Activated CD4-positive, alpha-beta T cell treated with anti-CD3 and anti-CD28 coated beads, Interleukin-2, amount 10 ng/mL, durations not matched to agents 7 days and 5 days (primary cell): ENCODE data around the gene CYTH1. TPM values are rescaled to one million over a fixed set of nuclear protein-coding genes. Genes with fewer than 3 reads are reported as not detected.

Source experiments
- CTCF ChIA-PET: fragments of 350-600 bp; sonication (Branson Sonifier 250); formaldehyde crosslinking; loops from one replicate; lab custom pipeline; 2021; ENCODE audit warnings: antibody characterized with exemption; lab: Charles Lee
- POLR2A ChIA-PET: fragments of 350-600 bp; sonication (Branson Sonifier 250); formaldehyde crosslinking; loops from one replicate; lab custom pipeline; 2021; ENCODE audit warnings: antibody characterized with exemption; lab: Charles Lee
- DNase-seq: peaks from one replicate; pipeline ENCODE4 v3.0.0-alpha.2; 2020
- H3K27ac Mint-ChIP-seq: one replicate; pipeline ENCODE4 v1.8.0; 2021; ENCODE audit warnings: mild to moderate bottlenecking, moderate library complexity, mixed read lengths
- H3K27me3 Mint-ChIP-seq: one replicate; pipeline ENCODE4 v1.8.0; 2021; ENCODE audit warnings: mixed read lengths
- H3K36me3 Mint-ChIP-seq: one replicate; pipeline ENCODE4 v1.8.0; 2021; ENCODE audit warnings: low read depth, mixed read lengths
- H3K4me1 Mint-ChIP-seq: one replicate; pipeline ENCODE4 v1.8.0; 2021; ENCODE audit warnings: mixed read lengths
- H3K4me3 Mint-ChIP-seq: one replicate; pipeline ENCODE4 v1.8.0; 2021; ENCODE audit warnings: mild to moderate bottlenecking, moderate library complexity, mixed read lengths
- H3K9me3 Mint-ChIP-seq: one replicate; pipeline ENCODE4 v1.8.0; 2021; ENCODE audit warnings: mixed read lengths
- total RNA-seq, 2 experiments: library from RNA; stranded (reverse); gene quantifications; one replicate each; pipeline ENCODE4 v1.2.3, GENCODE V29; 2021

The CYTH1 gene
- total RNA-seq, 2 experiments from 2014 or later, result 244 to 251 TPM

DNA sequence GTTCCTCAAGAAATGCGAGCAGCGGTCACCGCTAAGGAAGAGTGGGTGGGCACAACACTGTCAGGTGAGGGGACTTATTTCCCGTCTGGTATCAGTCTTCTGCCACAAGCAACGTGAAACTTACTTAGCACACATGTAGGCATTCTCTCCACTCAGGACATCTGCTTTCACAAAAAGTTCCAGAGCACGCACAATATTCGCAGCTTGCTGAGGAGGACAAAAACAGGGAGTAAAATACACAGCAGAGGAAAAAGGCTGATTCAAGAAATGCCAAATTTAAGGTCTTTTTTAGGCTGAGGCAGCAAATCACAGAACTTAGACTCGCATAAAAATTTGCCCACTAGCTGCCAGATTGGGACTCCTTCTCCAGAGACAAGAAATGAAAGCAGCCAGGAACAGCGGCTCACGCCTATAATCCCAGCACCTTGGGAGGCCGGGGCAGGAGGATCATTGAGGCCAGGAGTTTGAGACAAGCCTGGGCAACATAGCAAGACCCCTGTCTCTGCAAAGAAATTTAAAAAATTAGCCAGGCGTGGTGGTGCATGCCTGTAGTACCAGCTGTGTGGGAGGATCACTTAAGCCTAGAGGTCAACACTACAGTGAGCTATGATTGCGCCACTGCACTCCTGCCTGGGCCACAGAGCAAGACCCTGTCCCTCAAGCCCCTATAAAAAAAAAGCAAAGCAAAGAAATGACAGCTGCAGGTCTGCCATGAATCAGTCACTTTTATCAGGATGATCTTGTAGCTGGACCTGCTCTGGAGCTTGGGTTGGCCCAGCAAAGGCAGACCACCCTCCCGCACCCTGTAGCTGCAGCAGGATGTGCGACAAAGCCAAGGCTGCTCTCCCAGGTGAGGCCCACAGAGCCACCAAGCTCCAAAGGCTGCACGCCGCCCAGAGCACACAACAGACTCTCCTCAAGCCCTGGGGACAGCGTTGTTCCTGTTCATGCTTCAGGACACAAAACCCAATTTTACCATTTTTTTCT lies 38.0 kb upstream of the CYTH1 start:
- CTCF ChIA-PET, result interaction anchor here (1.1 to 5.1 kb wide), 10 partner anchors 9 to 103 kb away, joined by 3 to 16 read pairs (median 4); no protein-coding TSS in a partner anchor
- Mint-ChIP-seq H3K4me3 (peak overlapping the region; percentile 65), H3K36me3 (peaks cover 84% of the 10 kb centered on the region), H3K27me3 (no peaks in the 10 kb centered on the region), H3K9me3 (no peaks in the 10 kb centered on the region), H3K4me1 (peaks cover 75% of the 10 kb centered on the region), H3K27ac (peak overlapping the region; percentile 91)
- POLR2A ChIA-PET, result interaction anchor here (1.2 kb wide), 1 partner anchor 15 kb away, joined by 8 read pairs; no protein-coding TSS in a partner anchor
- DNase-seq, result no peak

DNA sequence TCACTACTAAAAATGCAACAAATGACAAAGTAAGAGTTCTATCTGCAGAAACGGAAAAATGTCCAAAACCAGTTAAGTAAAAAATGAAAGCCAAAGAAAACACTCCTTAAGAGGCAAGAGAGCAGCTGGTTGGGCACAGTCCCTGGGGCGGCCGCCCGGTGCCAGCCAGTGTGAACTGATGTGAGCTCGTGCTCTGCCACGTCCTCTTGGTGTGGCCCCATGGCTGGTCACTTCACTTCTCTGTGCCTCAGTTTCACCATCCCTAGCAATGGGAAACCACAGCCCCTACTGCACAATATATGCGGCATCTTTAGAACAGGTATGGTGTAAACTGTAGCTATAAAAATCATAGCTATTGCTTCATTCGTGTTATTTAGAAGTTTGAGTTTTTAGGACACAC lies 37.3 kb upstream of the CYTH1 start:
- CTCF ChIA-PET, result interaction anchor here (0.5 to 5.1 kb wide), 11 partner anchors 10 to 84 kb away, joined by 3 to 16 read pairs (median 4); no protein-coding TSS in a partner anchor
- Mint-ChIP-seq H3K36me3 (peaks cover 85% of the 10 kb centered on the region), H3K27me3 (no peaks in the 10 kb centered on the region)

DNA sequence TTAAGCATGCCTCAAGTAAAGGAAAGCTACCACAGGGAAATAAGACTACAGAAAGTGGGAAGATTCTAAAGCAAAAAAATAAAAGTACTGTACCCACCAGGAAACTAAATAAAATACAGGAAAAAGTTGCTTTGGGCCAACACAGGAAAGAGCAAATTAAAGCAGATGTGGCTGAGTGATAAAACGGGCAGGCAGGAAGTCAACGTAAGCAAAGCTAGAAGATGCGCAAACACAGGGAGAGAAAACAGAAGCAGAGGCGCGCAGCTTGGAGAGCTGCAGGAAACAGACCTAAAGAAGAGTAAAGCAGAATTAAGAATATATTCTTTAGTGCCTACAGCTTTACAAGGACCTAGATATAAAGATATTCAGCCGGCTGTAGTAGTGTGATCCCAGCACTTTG lies 36.9 kb upstream of the CYTH1 start:
- Mint-ChIP-seq H3K36me3 (peaks cover 85% of the 10 kb centered on the region), H3K27me3 (no peaks in the 10 kb centered on the region), H3K4me3 (peak overlapping the region; percentile 65), H3K4me1 (peaks cover 66% of the 10 kb centered on the region), H3K27ac (peak overlapping the region; percentile 91), H3K9me3 (no peaks in the 10 kb centered on the region)
- POLR2A ChIA-PET, result interaction anchor here (0.6 to 1.2 kb wide), 2 partner anchors 14 to 69 kb away, joined by 5 to 8 read pairs; no protein-coding TSS in a partner anchor
- CTCF ChIA-PET, result interaction anchor here (0.5 to 5.1 kb wide), 11 partner anchors 10 to 83 kb away, joined by 3 to 16 read pairs (median 4); no protein-coding TSS in a partner anchor
- DNase-seq, result peak; percentile 80

More for the DNA sequence above, 37.3 kb upstream of the CYTH1 start:
- POLR2A ChIA-PET, result interaction anchor here (0.6 to 1.2 kb wide), 2 partner anchors 14 to 68 kb away, joined by 5 to 8 read pairs; no protein-coding TSS in a partner anchor
- DNase-seq, result no peak
- Mint-ChIP-seq H3K4me3 (peak overlapping the region; percentile 65), H3K9me3 (no peaks in the 10 kb centered on the region), H3K4me1 (peaks cover 69% of the 10 kb centered on the region), H3K27ac (peak overlapping the region; percentile 91)

DNA sequence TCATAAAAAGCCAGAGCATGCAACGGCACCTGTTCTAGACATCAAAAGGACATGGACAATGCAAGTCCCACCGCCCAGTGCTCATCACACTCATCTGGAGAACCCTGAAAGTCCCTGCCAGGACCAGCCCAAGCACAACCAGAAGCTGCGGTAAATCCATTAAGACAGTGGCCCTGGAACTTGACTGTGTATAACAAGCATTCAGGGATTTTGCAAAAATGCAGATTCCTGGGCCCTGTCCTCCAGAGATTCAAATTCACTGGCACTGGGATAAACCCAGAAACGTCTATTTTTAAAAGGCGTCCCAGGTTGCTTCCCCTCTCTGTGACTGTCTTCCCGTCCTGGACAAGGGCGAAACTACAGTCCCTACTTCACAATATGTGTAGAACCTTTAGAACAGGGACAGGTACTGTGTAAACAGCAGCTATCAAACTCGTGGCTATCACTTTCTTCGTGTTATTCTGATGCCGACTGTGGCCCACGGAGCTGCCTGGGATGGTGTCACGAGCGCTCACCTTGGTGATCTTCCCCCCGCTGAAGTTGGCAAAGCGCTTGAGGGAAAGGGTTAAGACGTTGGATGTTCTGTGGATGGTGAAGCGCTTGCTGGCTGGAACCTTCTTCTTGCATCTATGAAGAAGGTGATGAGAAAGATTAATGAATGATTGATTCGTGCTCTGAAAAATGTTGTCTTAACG lies 36.2 kb upstream of the CYTH1 start:
- ChIA-PET CTCF (interaction anchor here (0.9 to 5.1 kb wide), 6 partner anchors 11 to 33 kb away, joined by 3 to 16 read pairs (median 4); no protein-coding TSS in a partner anchor), POLR2A (no interaction called here)
- Mint-ChIP-seq H3K4me3 (peak overlapping the region; percentile 65), H3K27ac (peak overlapping the region; percentile 91), H3K27me3 (no peaks in the 10 kb centered on the region), H3K36me3 (peaks cover 82% of the 10 kb centered on the region), H3K4me1 (peaks cover 66% of the 10 kb centered on the region), H3K9me3 (no peaks in the 10 kb centered on the region)
- no peak for DNase-seq

DNA sequence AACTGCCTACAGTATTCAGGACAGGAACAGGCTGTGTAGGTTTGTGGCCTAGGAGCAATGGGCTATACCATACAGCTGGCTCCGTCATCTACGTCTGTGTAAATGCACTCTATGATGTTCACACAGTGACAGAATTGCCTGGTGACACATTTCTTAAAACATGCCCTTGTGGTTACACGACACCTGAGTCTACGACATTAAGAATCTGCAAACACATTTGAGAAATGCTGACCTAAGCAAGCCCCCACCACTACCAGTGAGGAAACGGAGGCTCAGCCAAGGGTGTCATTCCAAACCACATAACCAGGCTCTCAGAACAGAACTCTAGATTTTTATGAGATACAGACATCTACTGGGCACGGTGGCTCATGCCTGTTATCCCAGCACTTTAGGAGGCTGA lies 35.0 kb upstream of the CYTH1 start:
- DNase-seq, result peak; percentile 79
- H3K4me3 Mint-ChIP-seq, result peak overlapping the region; percentile 47
- ChIA-PET CTCF (interaction anchor here (5.1 kb wide), 1 partner anchor 9 kb away, joined by 16 read pairs; no protein-coding TSS in a partner anchor), POLR2A (interaction anchor here (0.6 kb wide), 1 partner anchor 162 kb away, joined by 3 read pairs; no protein-coding TSS in a partner anchor)
- peak overlapping the region; percentile 91 for H3K27ac Mint-ChIP-seq
- peaks cover 62% of the 10 kb centered on the region for H3K4me1 Mint-ChIP-seq
- peaks cover 80% of the 10 kb centered on the region for H3K36me3 Mint-ChIP-seq
- H3K9me3 Mint-ChIP-seq, result no peaks in the 10 kb centered on the region
- H3K27me3 Mint-ChIP-seq, result no peaks in the 10 kb centered on the region

DNA sequence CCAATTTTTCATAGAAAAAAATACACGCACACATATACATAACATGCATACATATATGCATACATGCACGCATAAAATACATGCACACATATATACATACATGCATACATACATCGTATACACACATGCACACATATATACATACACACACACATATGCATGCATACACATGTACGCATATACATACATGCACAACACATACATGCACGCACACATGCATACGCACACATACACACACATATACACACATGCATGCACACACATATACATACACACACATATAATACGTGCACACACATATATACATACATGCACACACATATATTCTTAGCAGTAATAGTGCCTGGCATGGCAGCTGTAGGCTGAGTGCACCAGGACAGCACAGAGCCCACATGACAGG lies 33.6 kb upstream of the CYTH1 start:
- Mint-ChIP-seq H3K4me3 (no peak overlapping the region), H3K36me3 (peaks cover 81% of the 10 kb centered on the region)

DNA sequence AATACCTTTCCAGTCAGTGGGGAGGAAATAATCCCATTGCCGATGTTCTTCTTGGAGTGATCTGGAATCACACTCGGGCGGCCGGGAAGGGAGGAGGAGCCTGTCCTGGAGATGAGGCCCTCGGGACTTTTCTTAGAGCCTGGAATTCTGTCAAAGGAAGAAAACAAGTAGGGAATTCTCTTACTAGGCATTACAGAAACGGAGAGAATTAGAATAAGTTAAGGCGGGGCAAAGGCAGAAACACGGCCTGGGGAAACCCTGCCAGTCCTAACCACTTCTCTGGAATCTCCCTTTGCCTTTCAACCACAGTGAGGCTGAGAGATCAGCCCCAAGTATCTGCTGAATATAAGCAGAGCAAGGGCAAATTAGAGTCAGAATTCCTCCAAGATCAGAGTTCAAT lies 30.8 kb upstream of the CYTH1 start:
- Mint-ChIP-seq H3K4me3 (no peak overlapping the region), H3K36me3 (peaks cover 76% of the 10 kb centered on the region), H3K4me1 (peaks cover 33% of the 10 kb centered on the region), H3K9me3 (no peaks in the 10 kb centered on the region), H3K27ac (no peak overlapping the region), H3K27me3 (no peaks in the 10 kb centered on the region)
- no peak for DNase-seq
- ChIA-PET CTCF (no interaction called here), POLR2A (no interaction called here)

More for the DNA sequence above, 33.6 kb upstream of the CYTH1 start:
- no peaks in the 10 kb centered on the region for H3K27me3 Mint-ChIP-seq
- ChIA-PET POLR2A (interaction anchor here (0.6 kb wide), 1 partner anchor 96 kb away, joined by 6 read pairs; no protein-coding TSS in a partner anchor), CTCF (no interaction called here)
- no peak for DNase-seq
- H3K27ac Mint-ChIP-seq, result peak overlapping the region; percentile 19
- H3K4me1 Mint-ChIP-seq, result peaks cover 55% of the 10 kb centered on the region
- H3K9me3 Mint-ChIP-seq, result no peaks in the 10 kb centered on the region

DNA sequence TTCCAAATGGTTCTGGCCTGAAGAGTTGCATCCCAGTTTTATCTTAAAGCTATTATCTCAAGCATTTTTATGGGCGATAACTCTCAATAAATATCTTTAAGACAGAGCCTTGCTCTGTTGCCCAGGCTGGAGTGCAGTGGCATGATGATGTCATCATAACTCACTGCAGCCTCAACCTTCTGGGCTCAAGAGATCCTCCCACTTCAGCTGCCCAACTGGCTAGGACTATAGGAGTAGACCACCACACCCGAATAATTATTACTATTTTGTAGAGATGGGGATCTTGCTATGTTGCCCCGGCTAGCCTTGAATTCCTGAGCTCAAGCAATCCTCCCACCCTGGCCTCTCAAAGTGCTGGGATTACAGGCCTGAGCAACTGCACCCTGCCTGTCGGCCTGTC lies 26.1 kb upstream of the CYTH1 start:
- Mint-ChIP-seq H3K27ac (peak overlapping the region; percentile 58), H3K27me3 (no peaks in the 10 kb centered on the region), H3K9me3 (no peaks in the 10 kb centered on the region), H3K36me3 (peaks cover 82% of the 10 kb centered on the region), H3K4me1 (peaks cover 52% of the 10 kb centered on the region), H3K4me3 (no peak overlapping the region)
- DNase-seq, result no peak
- CTCF ChIA-PET, result interaction anchor here (2.3 kb wide), 1 partner anchor 10 kb away, joined by 16 read pairs; no protein-coding TSS in a partner anchor
- POLR2A ChIA-PET, result interaction anchor here (0.6 kb wide), 1 partner anchor 18 kb away, joined by 5 read pairs; no protein-coding TSS in a partner anchor

DNA sequence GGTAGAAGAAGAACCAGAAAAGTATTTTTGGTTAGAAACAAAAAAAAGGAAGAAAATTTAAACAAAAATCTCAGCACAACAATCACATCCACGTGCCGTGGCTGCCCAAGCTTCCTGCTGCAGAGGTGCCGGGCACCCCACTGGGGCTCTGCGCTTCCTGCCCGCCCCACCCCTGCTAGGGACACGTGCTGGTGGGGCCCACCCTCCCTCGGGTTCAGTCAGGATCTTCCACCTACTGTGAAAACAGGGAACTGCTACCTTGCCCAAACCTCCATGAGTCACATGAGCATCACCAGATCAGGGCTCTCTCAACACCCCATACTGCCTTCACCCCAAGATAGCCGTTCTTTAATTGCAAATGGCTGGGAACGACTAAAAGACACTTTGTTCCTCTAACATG lies 24.4 kb upstream of the CYTH1 start:
- CTCF ChIA-PET, result interaction anchor here (1.1 to 2.3 kb wide), 3 partner anchors 12 to 38 kb away, joined by 3 to 16 read pairs (median 5); no protein-coding TSS in a partner anchor
- DNase-seq, result peak; percentile 74
- peak overlapping the region; percentile 90 for H3K27ac Mint-ChIP-seq
- peaks cover 79% of the 10 kb centered on the region for H3K36me3 Mint-ChIP-seq
- no peaks in the 10 kb centered on the region for H3K9me3 Mint-ChIP-seq
- H3K4me3 Mint-ChIP-seq, result peak overlapping the region; percentile 28
- POLR2A ChIA-PET, result no interaction called here
- H3K4me1 Mint-ChIP-seq, result peaks cover 64% of the 10 kb centered on the region
- H3K27me3 Mint-ChIP-seq, result no peaks in the 10 kb centered on the region

DNA sequence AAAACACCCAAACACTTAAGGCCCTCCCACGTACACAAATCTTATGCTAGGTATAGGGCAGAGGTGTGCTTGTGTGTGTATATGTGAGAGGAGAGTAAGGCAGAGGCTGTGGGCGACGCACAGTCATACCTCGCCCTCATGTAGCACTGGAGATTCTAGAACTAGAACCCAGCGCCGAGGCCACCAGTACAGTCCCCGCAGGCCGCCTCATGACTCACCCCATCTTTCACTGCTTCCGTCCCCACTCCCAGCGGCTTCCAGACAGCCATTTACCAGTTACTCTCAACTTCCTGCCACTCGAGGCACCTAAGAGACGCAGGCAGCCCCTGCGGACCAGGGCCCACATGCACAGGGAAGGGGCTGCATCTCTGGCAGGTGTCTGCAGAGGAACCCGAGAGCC lies 23.2 kb upstream of the CYTH1 start:
- peak; percentile 72 for DNase-seq
- Mint-ChIP-seq H3K36me3 (peaks cover 76% of the 10 kb centered on the region), H3K4me3 (peak overlapping the region; percentile 37), H3K27ac (peak overlapping the region; percentile 90), H3K9me3 (no peaks in the 10 kb centered on the region), H3K4me1 (peaks cover 69% of the 10 kb centered on the region), H3K27me3 (no peaks in the 10 kb centered on the region)
- ChIA-PET CTCF (interaction anchor here (0.7 to 1.7 kb wide), 3 partner anchors 14 to 16 kb away, joined by 3 to 5 read pairs (median 4); no protein-coding TSS in a partner anchor), POLR2A (interaction anchor here (0.7 to 1.6 kb wide), 3 partner anchors 14 to 63 kb away, joined by 3 to 8 read pairs (median 4); no protein-coding TSS in a partner anchor)

DNA sequence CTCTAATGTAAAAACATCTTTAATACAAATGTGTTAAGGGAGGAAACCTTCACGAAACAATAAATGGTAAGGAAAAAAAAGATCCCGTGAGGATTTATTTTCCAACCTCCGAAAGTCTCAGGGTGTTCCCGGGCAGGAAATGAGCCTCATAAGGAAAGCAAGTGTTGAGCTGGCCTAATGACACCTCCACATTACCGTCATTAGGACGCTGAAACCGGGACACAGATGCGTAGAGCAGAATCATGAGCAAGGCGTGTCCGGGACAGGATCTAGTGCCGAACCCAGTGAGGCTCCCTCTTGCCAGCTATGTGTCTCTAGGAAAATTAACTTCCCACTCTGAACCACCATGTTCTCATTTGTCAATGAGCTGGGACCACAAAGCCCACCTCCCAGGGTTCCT lies 22.7 kb upstream of the CYTH1 start:
- H3K27me3 Mint-ChIP-seq, result no peaks in the 10 kb centered on the region
- CTCF ChIA-PET, result interaction anchor here (0.6 to 1.7 kb wide), 5 partner anchors 14 to 622 kb away, joined by 3 to 5 read pairs (median 4); no protein-coding TSS in a partner anchor
- peak overlapping the region; percentile 90 for H3K27ac Mint-ChIP-seq
- no peak for DNase-seq
- POLR2A ChIA-PET, result interaction anchor here (0.8 to 1.6 kb wide), 2 partner anchors 14 to 18 kb away, joined by 3 to 8 read pairs; no protein-coding TSS in a partner anchor
- H3K9me3 Mint-ChIP-seq, result no peaks in the 10 kb centered on the region
- H3K36me3 Mint-ChIP-seq, result peaks cover 76% of the 10 kb centered on the region
- H3K4me3 Mint-ChIP-seq, result peak overlapping the region; percentile 31
- peaks cover 73% of the 10 kb centered on the region for H3K4me1 Mint-ChIP-seq
